Measurements from ENCODE around the gene KCNK15. TPM values are rescaled to one million over a fixed set of nuclear protein-coding genes. Genes with fewer than 3 reads are reported as not detected.

The KCNK15 gene
- total RNA-seq, 1 experiment from 2014 or later: 0.33 TPM

- H3K27ac Mint-ChIP-seq: peak overlapping the region in 1 of 3 experiments; percentile 79; a peak in 1 of 7 replicates
- no peak overlapping the region for H3K4me2 ChIP-seq (ENCODE audit: insufficient read depth, insufficient read length, low read length)
These were observed 24.5 kb upstream of the KCNK15 start for GRCh38 chr20:44720997-44721784.

More at GRCh38 chr20:44720997-44721784, 24.5 kb upstream of the KCNK15 start:
- Histone ChIP-seq H3K27ac (ENCODE audit: insufficient read length, low read depth, low read length) (no peak overlapping the region), H4K8ac (replicated peaks; ENCODE audit: insufficient read length, low read depth, low read length) (no peak overlapping the region), H3K4ac (ENCODE audit: low read depth, low read length) (no peak overlapping the region), H3K18ac (ENCODE audit: insufficient read length, low read depth, low read length) (no peak overlapping the region), H4K91ac (ENCODE audit: insufficient read length, low read depth, low read length) (no peak overlapping the region), H2BK120ac (ENCODE audit: low read depth, low read length, poor library complexity, severe bottlenecking) (no peak overlapping the region), H3T11ph (ENCODE audit: low read length) (no peak overlapping the region), H2BK12ac (ENCODE audit: insufficient read length, low read depth, low read length) (no peak overlapping the region), H3K4me1 (ENCODE audit: insufficient read depth, low read length) (no peaks in the 10 kb centered on the region), H3K14ac (ENCODE audit: insufficient read depth, low read length) (no peak overlapping the region), H3K56ac (ENCODE audit: insufficient read length, low read depth, low read length) (no peak overlapping the region), H3K9me3 (ENCODE audit: control insufficient read depth, low read depth, low read length) (no peaks in the 10 kb centered on the region), H3K9ac (ENCODE audit: extremely low read depth, insufficient read length, low read length) (no peak overlapping the region), H2BK15ac (ENCODE audit: low read depth, low read length) (no peak overlapping the region), H3K27me3 (ENCODE audit: insufficient read depth, low read length) (no peaks in the 10 kb centered on the region), H2AK5ac (ENCODE audit: insufficient read length, low read length) (no peak overlapping the region), H4K20me1 (ENCODE audit: control insufficient read depth, insufficient read depth, insufficient read length) (no peaks in the 10 kb centered on the region), H2BK20ac (ENCODE audit: low read depth, low read length, poor library complexity, severe bottlenecking) (no peak overlapping the region), H3K79me2 (ENCODE audit: insufficient read depth, low read length) (no peaks in the 10 kb centered on the region), H2BK5ac (ENCODE audit: insufficient read length, low read length) (no peak overlapping the region), H3K79me1 (ENCODE audit: insufficient read depth, low read depth, low read length, poor library complexity, severe bottlenecking) (no peaks in the 10 kb centered on the region), H3K23me2 (ENCODE audit: insufficient read length, low read depth, low read length, poor library complexity, severe bottlenecking) (no peaks in the 10 kb centered on the region), H2AFZ (ENCODE audit: low read length) (no peak overlapping the region), H4K5ac (ENCODE audit: insufficient read length, low read depth, low read length) (no peak overlapping the region), H3K23ac (ENCODE audit: insufficient read length, low read depth, low read length) (no peak overlapping the region)
- Mint-ChIP-seq H3K9me3 (no peaks in the 10 kb centered on the region), H3K4me1 (peaks cover 3 to 5% of the 10 kb centered on the region in 2 experiments), H3K27me3 (ENCODE audit: low read depth) (no peaks in the 10 kb centered on the region), H3K36me3 (ENCODE audit: insufficient read depth in 1 of 3, low read depth in 3 of 3) (no peaks in the 10 kb centered on the region), H3K4me3 (no peak overlapping the region)
- TF ChIP-seq, protein P1, sequence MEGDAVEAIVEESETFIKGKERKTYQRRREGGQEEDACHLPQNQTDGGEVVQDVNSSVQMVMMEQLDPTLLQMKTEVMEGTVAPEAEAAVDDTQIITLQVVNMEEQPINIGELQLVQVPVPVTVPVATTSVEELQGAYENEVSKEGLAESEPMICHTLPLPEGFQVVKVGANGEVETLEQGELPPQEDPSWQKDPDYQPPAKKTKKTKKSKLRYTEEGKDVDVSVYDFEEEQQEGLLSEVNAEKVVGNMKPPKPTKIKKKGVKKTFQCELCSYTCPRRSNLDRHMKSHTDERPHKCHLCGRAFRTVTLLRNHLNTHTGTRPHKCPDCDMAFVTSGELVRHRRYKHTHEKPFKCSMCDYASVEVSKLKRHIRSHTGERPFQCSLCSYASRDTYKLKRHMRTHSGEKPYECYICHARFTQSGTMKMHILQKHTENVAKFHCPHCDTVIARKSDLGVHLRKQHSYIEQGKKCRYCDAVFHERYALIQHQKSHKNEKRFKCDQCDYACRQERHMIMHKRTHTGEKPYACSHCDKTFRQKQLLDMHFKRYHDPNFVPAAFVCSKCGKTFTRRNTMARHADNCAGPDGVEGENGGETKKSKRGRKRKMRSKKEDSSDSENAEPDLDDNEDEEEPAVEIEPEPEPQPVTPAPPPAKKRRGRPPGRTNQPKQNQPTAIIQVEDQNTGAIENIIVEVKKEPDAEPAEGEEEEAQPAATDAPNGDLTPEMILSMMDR (conservative IDR thresholded peaks at IDR 0.05): no peak
- WGBS (ENCODE audit: extremely low coverage, insufficient read length, low lambda C conversion rate): no CpG with 5 or more reads among the region's 11 CpGs
- DNase-seq: no peak
